ENCODE data around the gene RAB22A. TPM values are rescaled to one million over a fixed set of nuclear protein-coding genes. Genes with fewer than 3 reads are reported as not detected.

RAB22A gene
- total RNA-seq, 4 donors from 2014 or later = 26.6 to 33.6 (median 29.2) TPM

DNA sequence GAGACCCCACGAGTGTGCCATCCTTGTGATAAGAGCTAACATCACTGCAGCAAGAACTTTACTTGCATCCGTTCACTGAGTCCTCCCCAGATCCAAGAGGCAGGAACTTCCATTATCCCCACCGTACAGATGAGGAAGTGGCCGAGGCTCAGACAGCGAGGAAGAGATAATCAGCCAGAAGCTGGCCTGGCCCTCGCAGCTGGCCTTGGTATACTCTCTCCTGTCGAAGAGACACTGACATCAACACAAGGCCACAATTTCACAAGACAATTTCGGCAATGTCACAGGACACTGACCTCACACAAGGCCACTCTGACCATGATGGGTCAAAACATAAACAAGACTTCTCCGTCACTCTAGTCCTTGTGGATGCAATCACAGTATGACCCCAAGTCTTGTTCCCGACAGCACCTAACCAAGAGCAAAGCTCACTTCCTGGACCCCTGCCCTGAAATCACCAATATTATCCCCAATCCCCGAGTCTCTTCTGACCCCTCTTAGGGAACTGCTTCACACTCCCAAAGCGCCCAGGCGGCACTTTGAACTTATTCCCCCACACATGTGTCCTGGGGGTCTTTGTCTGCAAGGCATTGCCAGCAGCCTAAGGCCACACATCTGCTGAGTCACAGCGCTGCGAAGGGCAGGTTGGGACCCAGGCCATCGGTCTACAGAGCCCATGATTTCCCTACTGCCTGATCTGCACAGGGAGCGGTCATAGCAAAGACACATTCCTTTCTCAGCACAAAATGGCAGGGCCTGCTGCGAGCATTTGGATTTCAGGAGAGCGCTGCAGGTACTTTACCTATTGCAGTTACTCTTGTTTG lies 64.7 kb downstream of the RAB22A start:
- Histone ChIP-seq H3K4me3 (replicated peaks in 1 of 3) (no peak overlapping the region), H3K9me3 (no peaks in the 10 kb centered on the region), H3K4me1 (peaks cover 8 to 10% of the 10 kb centered on the region in 2 donors), H3K27ac (no peak overlapping the region), H3K36me3 (no peaks in the 10 kb centered on the region), H3K27me3 (no peaks in the 10 kb centered on the region)
- no peak for TF ChIP-seq POLR2A (IDR thresholded peaks at IDR 0.05)
- TF ChIP-seq, protein P1, sequence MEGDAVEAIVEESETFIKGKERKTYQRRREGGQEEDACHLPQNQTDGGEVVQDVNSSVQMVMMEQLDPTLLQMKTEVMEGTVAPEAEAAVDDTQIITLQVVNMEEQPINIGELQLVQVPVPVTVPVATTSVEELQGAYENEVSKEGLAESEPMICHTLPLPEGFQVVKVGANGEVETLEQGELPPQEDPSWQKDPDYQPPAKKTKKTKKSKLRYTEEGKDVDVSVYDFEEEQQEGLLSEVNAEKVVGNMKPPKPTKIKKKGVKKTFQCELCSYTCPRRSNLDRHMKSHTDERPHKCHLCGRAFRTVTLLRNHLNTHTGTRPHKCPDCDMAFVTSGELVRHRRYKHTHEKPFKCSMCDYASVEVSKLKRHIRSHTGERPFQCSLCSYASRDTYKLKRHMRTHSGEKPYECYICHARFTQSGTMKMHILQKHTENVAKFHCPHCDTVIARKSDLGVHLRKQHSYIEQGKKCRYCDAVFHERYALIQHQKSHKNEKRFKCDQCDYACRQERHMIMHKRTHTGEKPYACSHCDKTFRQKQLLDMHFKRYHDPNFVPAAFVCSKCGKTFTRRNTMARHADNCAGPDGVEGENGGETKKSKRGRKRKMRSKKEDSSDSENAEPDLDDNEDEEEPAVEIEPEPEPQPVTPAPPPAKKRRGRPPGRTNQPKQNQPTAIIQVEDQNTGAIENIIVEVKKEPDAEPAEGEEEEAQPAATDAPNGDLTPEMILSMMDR (IDR thresholded peaks at IDR 0.05) = no peak
- no peak for DNase-seq
- intact Hi-C loops (cut with DNase I) = no loop called here
- 81 to 85% methylated on average over 18 to 19 of the region's 19 CpGs for WGBS, 2 donors

DNA sequence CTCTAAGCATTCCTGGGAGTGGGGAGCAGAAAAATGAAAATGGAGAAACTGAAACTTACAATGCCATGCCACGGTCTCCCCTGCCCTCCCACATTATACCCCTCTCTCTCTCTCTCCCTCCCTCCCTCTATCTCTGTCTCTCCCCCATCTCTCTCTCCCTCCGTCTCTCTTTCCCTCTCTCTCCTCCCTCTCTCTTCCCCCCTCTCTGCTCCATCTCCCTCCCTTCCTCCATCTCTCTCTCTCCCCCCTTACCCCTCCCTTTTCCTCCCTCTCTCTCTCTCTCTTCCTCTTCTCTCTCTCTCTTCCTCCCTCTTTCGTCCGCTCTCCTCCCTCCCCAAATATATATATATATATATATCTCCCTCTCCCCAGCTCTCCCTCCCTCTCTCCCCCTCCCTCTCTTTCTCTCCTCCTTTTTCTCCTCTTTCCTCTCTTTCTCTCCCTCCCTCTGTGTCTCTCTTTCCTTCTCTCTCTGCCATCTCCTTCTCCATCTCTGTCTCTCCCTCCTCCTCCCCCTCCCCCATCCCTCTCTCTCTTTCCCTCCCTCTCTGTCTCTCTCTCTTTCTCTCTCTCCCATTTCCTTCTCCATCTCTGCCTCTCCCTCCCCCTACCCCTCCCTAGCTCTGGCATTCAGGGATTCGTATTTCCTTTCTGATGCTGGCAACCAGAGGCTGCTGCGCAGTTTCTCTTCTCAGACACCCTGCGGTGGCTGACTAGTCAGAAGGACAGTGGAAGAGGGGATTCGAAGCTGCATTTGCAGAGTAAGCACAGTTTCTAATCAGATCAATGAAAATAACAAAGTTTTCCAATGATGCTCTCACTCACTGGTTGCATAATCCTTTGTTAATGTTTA lies 65.6 kb downstream of the RAB22A start:
- no peaks in the 10 kb centered on the region for H3K9me3 ChIP-seq
- TF ChIP-seq, protein P1 (IDR thresholded peaks at IDR 0.05) = no peak
- TF ChIP-seq POLR2A (IDR thresholded peaks at IDR 0.05) = no peak
- DNase-seq = no peak
- H3K4me1 ChIP-seq = peaks cover 10% of the 10 kb centered on the region in 2 donors
- no peaks in the 10 kb centered on the region for H3K36me3 ChIP-seq
- no peak overlapping the region for H3K4me3 ChIP-seq (replicated peaks in 1 of 3)
- WGBS, 2 donors = 46 to 50% methylated on average over 8 of the region's 8 CpGs
- no peaks in the 10 kb centered on the region for H3K27me3 ChIP-seq
- H3K27ac ChIP-seq = no peak overlapping the region
- intact Hi-C loops (cut with DNase I) = no loop called here

DNA sequence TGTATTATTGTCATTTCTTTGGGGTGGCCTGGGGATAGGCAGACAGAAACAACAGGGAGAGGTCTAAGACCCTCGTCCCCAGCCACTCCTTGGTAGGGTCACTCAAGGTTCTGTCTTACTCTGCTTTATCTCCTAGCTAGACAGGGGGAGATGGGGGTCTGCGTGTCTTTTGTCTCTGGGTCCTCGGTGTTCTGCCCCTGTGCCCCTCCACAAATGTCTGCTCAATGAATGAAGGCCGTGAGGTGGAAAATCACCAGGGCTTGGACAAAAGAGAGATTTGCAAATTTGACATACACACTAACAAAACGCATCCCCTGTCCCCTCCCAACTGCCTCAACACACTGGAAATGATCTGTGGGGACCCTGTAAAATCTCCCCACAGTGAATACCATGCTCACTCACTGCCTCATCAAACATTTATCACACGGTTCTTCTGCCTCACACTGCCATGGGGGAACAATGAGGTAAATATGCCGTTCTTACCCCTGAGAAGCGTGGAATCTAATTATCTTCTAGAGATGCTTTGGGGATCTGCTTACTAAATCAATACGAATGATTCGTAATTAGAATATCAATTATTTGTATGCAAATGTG lies 66.3 kb downstream of the RAB22A start:
- 81 to 85% methylated on average over 10 of the region's 10 CpGs for WGBS, 2 donors
- Histone ChIP-seq H3K27me3 (no peaks in the 10 kb centered on the region), H3K4me3 (replicated peaks in 1 of 3) (no peak overlapping the region), H3K4me1 (peaks cover 10% of the 10 kb centered on the region in 2 donors), H3K27ac (no peak overlapping the region), H3K36me3 (no peaks in the 10 kb centered on the region), H3K9me3 (no peaks in the 10 kb centered on the region)
- TF ChIP-seq, protein P1 (IDR thresholded peaks at IDR 0.05) = no peak
- TF ChIP-seq POLR2A (IDR thresholded peaks at IDR 0.05) = no peak
- no peak for DNase-seq
- intact Hi-C loops (cut with DNase I) = no loop called here

DNA sequence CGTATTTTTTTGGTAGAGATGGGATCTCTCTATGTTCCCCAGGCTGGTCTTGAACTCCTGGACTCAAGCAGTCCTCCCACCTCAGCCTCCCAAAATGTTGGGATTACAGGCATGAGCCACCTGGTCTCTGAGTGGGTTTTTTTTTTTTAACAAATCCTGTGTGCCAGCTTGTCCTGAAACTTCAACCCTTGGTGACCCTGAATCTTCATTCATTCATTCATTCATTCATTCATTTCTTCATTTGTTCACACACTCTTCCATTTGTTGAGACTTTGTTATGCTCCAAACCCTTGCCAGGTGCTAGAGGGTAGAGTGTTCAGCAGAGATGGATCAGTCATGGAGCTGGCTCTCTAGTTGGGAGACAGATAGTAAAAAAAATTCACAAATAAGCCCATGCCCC lies 67.5 kb downstream of the RAB22A start:
- Histone ChIP-seq H3K27ac (no peak overlapping the region), H3K36me3 (no peaks in the 10 kb centered on the region), H3K27me3 (no peaks in the 10 kb centered on the region), H3K4me1 (peaks cover 10% of the 10 kb centered on the region in 2 donors), H3K4me3 (replicated peaks in 1 of 3) (no peak overlapping the region), H3K9me3 (no peaks in the 10 kb centered on the region)
- intact Hi-C loops (cut with DNase I) = no loop called here
- WGBS, 2 donors = 89 to 95% methylated on average over 1 of the region's 1 CpG
- no peak for TF ChIP-seq POLR2A (IDR thresholded peaks at IDR 0.05)
- TF ChIP-seq, protein P1 (IDR thresholded peaks at IDR 0.05) = no peak
- no peak for DNase-seq
